HEK293 (cell line): Measurements from ENCODE around the gene NEURL4.
A peak's percentile ranks its signal among the peaks of the same experiment; 100 is the strongest.
"Not testable (repeated sequence)": the region's sequence is repeated elsewhere in the genome, so short reads cannot be mapped to it uniquely, and the experiment has no call there.

ENCODE experiments used
- CTCF ChIA-PET: fragments of 350-600 bp; formaldehyde crosslinking; extraction: SDS; loops from one replicate; lab custom pipeline; 2021; ENCODE audit warnings: antibody characterized with exemption; lab: Yijun Ruan, JAX
- POLR2A ChIA-PET: fragments of 300-600 bp; formaldehyde crosslinking; extraction: SDS; loops from one replicate; lab custom pipeline; 2020; ENCODE audit warnings: antibody characterized with exemption, inconsistent platforms; lab: Yijun Ruan, JAX
- H3K27ac ChIP-seq: fragments of 200-500 bp; sonication (Bioruptor generic); 2 replicates; pipeline ENCODE4 v1.5.1; 2014; ENCODE audit warnings: low read depth, low read length, control low read depth, inconsistent platforms; ENCODE audit errors: extremely low read depth
- H3K36me3 ChIP-seq, 2 experiments: fragments of 200-500 bp in 1 of 2; sonication (Bioruptor generic) in 1 of 2; 1 replicate in 1 of 2; 2 replicates in 1 of 2; pipeline ENCODE4 v1.5.1; 2014 to 2017; ENCODE audit warnings: inconsistent platforms in 2 of 2, low read length in 2 of 2; ENCODE audit not compliant: control insufficient read depth in 2 of 2, insufficient read depth in 1 of 2
- H3K4me1 ChIP-seq: fragments of 200-500 bp; sonication (Bioruptor generic); 2 replicates; pipeline ENCODE4 v1.5.1; 2014; ENCODE audit warnings: mild to moderate bottlenecking, low read length, inconsistent platforms; ENCODE audit not compliant: control insufficient read depth, insufficient read depth
- H3K4me3 ChIP-seq: 2 replicates; pipeline ENCODE4 v1.5.1; 2011; ENCODE audit warnings: low read depth, mild to moderate bottlenecking, control low read depth, low read length, moderate library complexity
- H3K9me3 ChIP-seq: fragments of 200-500 bp; sonication (Bioruptor generic); 2 replicates; pipeline ENCODE4 v1.5.1; 2014; ENCODE audit warnings: low read depth, low read length, inconsistent platforms; ENCODE audit not compliant: control insufficient read depth, insufficient read depth
- BCL6B ChIP-seq: fragments of 450-650 bp; formaldehyde crosslinking; IDR thresholded peaks from 2 replicates; pipeline ENCODE4 v1.5.1; 2017; ENCODE audit warnings: missing biosample characterization, missing genetic modification characterization
- KLF1 ChIP-seq: fragments of 450-650 bp; formaldehyde crosslinking; IDR thresholded peaks from 2 replicates; pipeline ENCODE4 v1.5.1; 2016; ENCODE audit warnings: missing biosample characterization, missing genetic modification characterization
- REPIN1 ChIP-seq: fragments of 450-650 bp; formaldehyde crosslinking; IDR thresholded peaks from 2 replicates; pipeline ENCODE4 v1.5.1; 2017; ENCODE audit warnings: missing biosample characterization, missing genetic modification characterization, low read depth
- SCRT1 ChIP-seq: fragments of 450-650 bp; formaldehyde crosslinking; IDR thresholded peaks from 2 replicates; pipeline ENCODE4 v1.5.1; 2016; ENCODE audit warnings: missing biosample characterization, missing genetic modification characterization, borderline replicate concordance
- SCRT2 ChIP-seq: fragments of 450-650 bp; formaldehyde crosslinking; IDR thresholded peaks from 2 replicates; pipeline ENCODE4 v1.5.1; 2016; ENCODE audit warnings: missing biosample characterization, missing genetic modification characterization
- SP7 ChIP-seq: fragments of 450-650 bp; formaldehyde crosslinking; IDR thresholded peaks from 2 replicates; pipeline ENCODE4 v1.5.1; 2016; ENCODE audit warnings: missing biosample characterization, missing genetic modification characterization
- YY1 ChIP-seq: fragments of 450-650 bp; formaldehyde crosslinking; IDR thresholded peaks from 2 replicates; pipeline ENCODE4 v1.5.1; 2018; ENCODE audit warnings: missing biosample characterization, missing genetic modification characterization
- ZBTB17 ChIP-seq: fragments of 450-650 bp; formaldehyde crosslinking; IDR thresholded peaks from 2 replicates; pipeline ENCODE4 v1.5.1; 2016; ENCODE audit warnings: missing biosample characterization, missing genetic modification characterization
- ZBTB21 ChIP-seq: fragments of 450-650 bp; formaldehyde crosslinking; IDR thresholded peaks from 2 replicates; pipeline ENCODE4 v1.5.1; 2017; ENCODE audit warnings: missing biosample characterization, missing genetic modification characterization
- ZNF155 ChIP-seq: fragments of 450-650 bp; formaldehyde crosslinking; IDR thresholded peaks from 2 replicates; pipeline ENCODE4 v1.5.1; 2016; ENCODE audit warnings: missing biosample characterization, missing genetic modification characterization
- ZNF157 ChIP-seq: fragments of 450-650 bp; formaldehyde crosslinking; IDR thresholded peaks from 2 replicates; pipeline ENCODE4 v1.5.1; 2016; ENCODE audit warnings: missing biosample characterization, missing genetic modification characterization
- ZNF2 ChIP-seq: fragments of 450-650 bp; formaldehyde crosslinking; IDR thresholded peaks from 2 replicates; pipeline ENCODE4 v1.5.1; 2016; ENCODE audit warnings: missing biosample characterization, missing genetic modification characterization
- ZNF211 ChIP-seq: fragments of 450-650 bp; formaldehyde crosslinking; IDR thresholded peaks from 2 replicates; pipeline ENCODE4 v1.5.1; 2016; ENCODE audit warnings: low read depth, missing biosample characterization, missing genetic modification characterization
- ZNF266 ChIP-seq: fragments of 450-650 bp; formaldehyde crosslinking; IDR thresholded peaks from 2 replicates; pipeline ENCODE4 v1.5.1; 2016; ENCODE audit warnings: missing biosample characterization, missing genetic modification characterization, low read depth
- ZNF623 ChIP-seq: fragments of 450-650 bp; formaldehyde crosslinking; IDR thresholded peaks from 2 replicates; pipeline ENCODE4 v1.5.1; 2016; ENCODE audit warnings: missing biosample characterization, missing genetic modification characterization

The NEURL4 gene

DNA sequence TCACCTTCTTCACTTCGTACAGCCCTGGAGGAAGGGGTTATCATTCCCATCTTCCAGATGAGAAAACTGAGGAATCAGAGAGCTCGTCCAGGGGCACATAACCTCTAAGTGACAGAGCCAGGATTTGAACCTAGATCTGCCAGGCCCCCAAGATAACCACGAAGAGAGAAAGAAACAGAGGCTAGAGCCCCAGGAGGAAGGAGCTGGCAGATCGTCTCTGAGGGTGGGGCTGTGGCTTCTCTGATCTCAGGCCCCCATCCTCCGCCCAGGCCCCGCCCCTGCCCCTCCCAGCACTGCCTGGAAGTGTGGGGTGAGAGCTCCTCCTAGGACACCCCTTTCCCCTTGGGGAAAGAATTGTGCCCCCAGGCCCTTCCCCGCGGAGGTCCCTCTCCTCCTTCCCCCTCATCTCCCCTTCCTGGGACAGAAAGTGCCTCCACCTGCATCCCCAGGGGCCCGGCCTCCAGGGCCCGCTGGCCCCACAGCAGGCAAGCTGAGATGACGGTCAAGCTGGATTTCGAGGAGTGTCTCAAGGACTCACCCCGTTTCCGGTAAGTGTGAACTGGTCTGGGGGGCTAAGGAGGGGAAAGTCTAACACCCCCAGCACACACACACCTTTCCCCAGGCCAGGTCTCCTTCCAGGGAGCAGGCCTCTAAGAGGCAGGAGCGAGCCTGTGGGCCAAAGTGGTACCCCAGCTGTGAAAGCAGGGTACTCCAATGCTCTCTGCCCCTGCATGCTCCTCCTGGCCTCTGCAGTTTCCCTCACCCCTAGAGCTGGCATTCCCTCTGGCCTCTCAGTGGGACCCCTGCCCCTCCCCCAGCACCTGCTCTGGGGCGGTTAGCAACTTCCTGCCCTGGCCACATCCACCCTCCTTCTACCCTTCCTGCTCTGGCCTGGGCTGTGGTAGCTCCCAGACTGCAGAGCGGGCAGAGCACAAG lies 7.4 kb upstream of the NEURL4 start, which contains the start of gene ACAP1 (continued):
- no peak for TF ChIP-seq SP7 (tag by site-specific recombination)
- TF ChIP-seq ZBTB21 (tag by site-specific recombination), result no peak
- TF ChIP-seq ZNF623 (tag by site-specific recombination), result no peak
- TF ChIP-seq KLF1 (tag by site-specific recombination), result peak; percentile 90
- TF ChIP-seq ZNF211 (tag by site-specific recombination), result no peak
- TF ChIP-seq YY1 (tag by site-specific recombination), result no peak
- TF ChIP-seq ZNF157 (tag by site-specific recombination), result no peak
- no peak for TF ChIP-seq REPIN1
- no peak for TF ChIP-seq ZNF266 (tag by site-specific recombination)
- no peak for TF ChIP-seq BCL6B
- TF ChIP-seq ZNF155 (tag by site-specific recombination), result no peak
- peak; percentile 44 for TF ChIP-seq ZBTB17 (tag by site-specific recombination)

- not testable (repeated sequence) for H3K27ac ChIP-seq, H3K4me3 ChIP-seq, H3K36me3 ChIP-seq, H3K9me3 ChIP-seq, H3K4me1 ChIP-seq
- ChIA-PET CTCF (interaction anchor here (0.5 to 1.9 kb wide), 8 partner anchors 10 to 344 kb away, joined by 3 to 7 read pairs (median 4); no protein-coding TSS in a partner anchor), POLR2A (interaction anchor here (1.1 kb wide), 1 partner anchor 25 kb away, joined by 3 read pairs; no protein-coding TSS in a partner anchor)
These were observed 6.6 kb upstream of the NEURL4 start for GRCh38 chr17:7335765-7336164.

GRCh38 chr17:7334938-7335538 lies 5.9 kb upstream of the NEURL4 start:
- ChIA-PET CTCF (interaction anchor here (0.7 to 1.9 kb wide), 5 partner anchors 10 to 55 kb away, joined by 3 to 7 read pairs (median 5); no protein-coding TSS in a partner anchor), POLR2A (interaction anchor here (1.2 kb wide), 1 partner anchor 10 kb away, joined by 3 read pairs; no protein-coding TSS in a partner anchor)
- TF ChIP-seq ZNF2 (tag by site-specific recombination) (no peak), SCRT1 (peak; percentile 80; the same call in 1 of the 2 replicates), SCRT2 (tag by site-specific recombination) (peak; percentile 95)
- Histone ChIP-seq H3K27ac (no peak overlapping the region), H3K9me3 (no peaks in the 10 kb centered on the region), H3K4me1 (0 out of 2 replicates have a peak, but pooled peaks cover 3% of the 10 kb centered on the region), H3K36me3 (no peaks in the 10 kb centered on the region), H3K4me3 (no peak overlapping the region)

DNA sequence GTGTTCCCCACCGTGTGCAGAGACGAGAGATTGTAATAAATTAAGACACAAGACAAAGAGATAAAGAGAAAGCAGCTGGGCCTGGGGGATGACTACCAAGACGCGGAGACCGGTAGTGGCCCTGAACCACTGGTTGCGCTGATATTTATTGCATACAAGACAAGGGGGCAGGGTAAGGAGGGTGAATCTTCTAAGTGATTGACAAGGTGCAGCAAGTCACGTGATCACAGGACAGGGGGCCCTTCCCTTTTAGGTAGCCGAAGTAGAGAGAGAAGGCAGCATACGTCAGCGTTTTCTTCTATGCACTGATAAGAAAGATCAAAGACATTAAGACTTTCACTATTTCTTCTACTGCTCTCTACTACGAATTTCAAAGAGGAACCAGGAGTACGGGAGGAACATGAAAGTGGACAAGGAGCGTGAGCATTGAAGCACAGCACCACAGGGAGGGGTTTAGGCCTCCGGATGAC lies 3.5 kb upstream of the NEURL4 start:
- H3K4me3 ChIP-seq, H3K27ac ChIP-seq, POLR2A ChIA-PET, H3K36me3 ChIP-seq, H3K9me3 ChIP-seq, CTCF ChIA-PET, H3K4me1 ChIP-seq: not testable (repeated sequence)
